ENCODE data around the gene SPHKAP. TPM values are rescaled to one million over a fixed set of nuclear protein-coding genes. Genes with fewer than 3 reads are reported as not detected.

Gene SPHKAP

Small RNA genes lying within 50 kb of the gene (small RNA-seq; reads per million reads assigned to genes)
- gene RNU6-624P (ENCODE audit: insufficient read depth): not detected
